Measurements from ENCODE around the gene SLC29A3.

SLC29A3 gene

DNA sequence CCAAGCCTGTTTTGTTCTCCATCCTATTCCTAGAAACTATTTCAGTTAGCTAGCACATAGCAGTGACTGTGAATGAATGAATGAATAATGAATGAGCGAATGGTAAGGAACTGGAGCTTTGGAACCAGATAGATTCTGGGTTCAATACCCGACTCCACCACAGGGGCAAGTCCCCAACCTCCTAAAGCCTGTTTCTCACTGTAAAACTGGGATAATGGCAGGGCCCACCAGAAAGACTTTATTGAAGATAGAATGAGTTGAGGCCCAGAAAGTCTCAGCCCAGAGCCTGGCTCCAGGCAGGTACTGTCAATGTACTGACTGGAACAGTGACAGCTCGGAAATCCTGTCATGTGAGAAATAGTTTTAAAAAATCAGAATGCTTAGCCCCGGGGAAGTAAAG lies 76.6 kb downstream of the SLC29A3 start:
- DNase-seq = no peak

GRCh38 chr10:71396084-71396710 lies 77.1 kb downstream of the SLC29A3 start:
- peak; percentile 80 for DNase-seq

DNA sequence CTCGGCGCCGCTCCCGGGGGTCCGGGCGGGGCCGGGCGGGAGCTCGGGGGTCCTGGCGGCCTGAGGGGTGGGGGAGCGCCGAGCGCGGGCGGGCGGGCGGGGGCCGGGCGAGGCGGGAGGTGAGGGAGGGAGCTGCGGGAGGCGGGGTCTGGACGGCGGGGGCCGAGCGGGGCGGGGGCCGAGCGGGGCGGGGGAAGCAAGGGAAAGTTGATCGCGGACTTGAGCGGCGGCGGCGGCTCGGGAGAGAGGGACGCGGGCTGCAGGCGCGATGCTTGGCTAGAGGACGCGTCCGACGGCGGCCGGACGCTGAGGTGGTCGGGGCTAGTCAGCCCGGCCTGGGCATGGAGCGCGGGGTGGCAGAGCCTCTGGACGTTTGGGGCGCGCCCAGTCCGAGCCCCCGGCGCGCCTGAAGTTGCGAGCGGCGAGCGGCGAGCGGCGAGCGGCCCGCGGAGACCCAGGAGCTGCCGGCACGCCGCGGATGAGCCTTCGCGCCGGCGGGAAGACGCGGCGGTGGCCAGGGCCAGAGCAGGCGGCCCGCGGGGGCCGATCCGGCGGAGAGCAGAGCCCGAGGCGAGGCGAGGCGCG lies 77.7 kb downstream of the SLC29A3 start, which contains the start of gene CDH23:
Gene CDH23, plus strand, starts transcription at position 210 of the 585 bp plus-strand sequence. CDS start 42,912 bp downstream, outside the sequence.
- peak; percentile 74 for DNase-seq

DNA sequence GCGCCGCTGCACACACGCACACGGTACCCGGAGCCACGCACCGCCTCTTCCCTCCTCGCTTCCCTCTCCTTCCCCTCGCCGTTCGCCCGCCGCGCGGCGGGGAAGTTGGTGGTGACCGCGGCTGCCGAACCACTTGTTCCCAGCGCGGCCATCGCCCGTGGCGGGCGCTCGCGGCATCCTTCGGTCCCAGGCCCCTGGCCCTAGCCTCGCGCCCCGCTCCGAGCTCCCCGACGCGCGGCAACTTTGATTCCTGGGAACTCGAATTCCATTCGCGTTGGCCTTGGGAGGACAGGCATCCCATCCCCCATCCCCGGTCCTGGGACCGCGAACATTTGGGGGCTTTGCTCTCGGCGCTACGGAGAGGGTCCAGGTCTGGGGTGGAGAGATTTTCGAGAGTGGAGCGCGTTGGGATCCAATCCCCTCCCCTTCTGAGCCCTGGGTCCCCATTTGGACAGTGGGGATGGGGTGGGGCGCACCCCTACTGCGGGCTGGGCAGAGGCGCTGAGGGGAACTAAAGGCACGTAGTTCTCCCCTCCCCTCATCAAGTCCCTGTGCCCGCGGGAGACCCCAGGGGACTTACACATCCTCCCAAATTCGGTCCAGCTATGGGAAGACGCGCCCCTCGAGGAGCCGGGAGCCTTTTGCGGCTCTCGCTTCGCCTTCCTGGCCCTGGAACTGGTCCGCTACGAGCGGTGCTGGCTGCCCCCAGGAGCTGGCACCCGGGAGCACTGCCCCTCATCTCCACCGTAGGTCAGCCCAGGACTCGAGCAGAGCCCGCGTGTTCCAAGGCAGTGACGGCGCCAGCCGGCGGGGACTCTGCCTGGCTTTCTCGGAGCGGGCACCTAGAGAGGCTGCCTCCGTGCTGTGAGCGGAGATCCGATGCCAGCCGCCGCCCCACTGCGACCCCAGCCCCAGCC lies 78.5 kb downstream of the SLC29A3 start:
- DNase-seq = no peak

- DNase-seq = no peak
These were observed 79.9 kb downstream of the SLC29A3 start for GRCh38 chr10:71398976-71399375.

- DNase-seq = no peak
These were observed 80.9 kb downstream of the SLC29A3 start for GRCh38 chr10:71399946-71400345.

GRCh38 chr10:71401056-71401455 lies 82.0 kb downstream of the SLC29A3 start:
- no peak for DNase-seq

DNA sequence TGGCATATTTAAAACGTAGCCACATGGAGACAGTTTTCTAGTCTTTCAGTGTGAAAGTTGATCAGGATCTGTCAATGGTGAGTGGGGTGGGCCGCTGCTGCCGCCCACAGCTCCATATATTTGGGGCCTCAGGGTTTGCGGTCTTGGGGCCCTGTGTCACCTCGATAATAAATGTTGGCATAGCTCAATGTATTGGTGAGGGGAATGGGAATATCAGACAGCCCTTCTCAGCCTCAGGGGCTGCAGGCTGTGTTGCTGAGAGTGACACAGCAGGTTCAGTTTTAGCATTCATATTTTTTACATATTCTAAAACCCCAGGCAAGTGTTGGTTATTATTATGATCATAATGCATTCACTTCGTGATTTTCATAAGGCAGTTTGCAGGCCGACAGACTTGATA lies 82.9 kb downstream of the SLC29A3 start:
- DNase-seq = no peak

- peak; percentile 72 for DNase-seq
These were observed 85.6 kb downstream of the SLC29A3 start for GRCh38 chr10:71404503-71405295.

DNA sequence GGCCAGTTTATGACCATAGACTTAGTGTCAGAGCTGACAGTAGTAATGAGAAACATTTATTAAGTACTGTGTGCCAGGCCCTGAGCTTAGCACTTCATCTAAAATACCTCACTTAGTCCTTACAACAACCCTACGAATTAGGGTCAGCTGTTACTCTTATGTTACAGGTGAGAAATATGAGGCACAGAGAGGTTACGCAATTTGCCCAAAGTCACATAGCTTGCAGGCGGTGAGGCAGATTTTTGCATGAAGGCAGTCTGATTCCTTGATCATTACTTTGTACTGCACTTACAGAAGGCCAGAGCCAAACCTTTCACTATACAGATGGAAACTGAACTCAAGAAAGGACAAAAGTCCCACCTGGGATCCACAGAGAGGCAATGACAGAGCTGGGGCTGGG lies 87.8 kb downstream of the SLC29A3 start:
- no peak for DNase-seq

DNA sequence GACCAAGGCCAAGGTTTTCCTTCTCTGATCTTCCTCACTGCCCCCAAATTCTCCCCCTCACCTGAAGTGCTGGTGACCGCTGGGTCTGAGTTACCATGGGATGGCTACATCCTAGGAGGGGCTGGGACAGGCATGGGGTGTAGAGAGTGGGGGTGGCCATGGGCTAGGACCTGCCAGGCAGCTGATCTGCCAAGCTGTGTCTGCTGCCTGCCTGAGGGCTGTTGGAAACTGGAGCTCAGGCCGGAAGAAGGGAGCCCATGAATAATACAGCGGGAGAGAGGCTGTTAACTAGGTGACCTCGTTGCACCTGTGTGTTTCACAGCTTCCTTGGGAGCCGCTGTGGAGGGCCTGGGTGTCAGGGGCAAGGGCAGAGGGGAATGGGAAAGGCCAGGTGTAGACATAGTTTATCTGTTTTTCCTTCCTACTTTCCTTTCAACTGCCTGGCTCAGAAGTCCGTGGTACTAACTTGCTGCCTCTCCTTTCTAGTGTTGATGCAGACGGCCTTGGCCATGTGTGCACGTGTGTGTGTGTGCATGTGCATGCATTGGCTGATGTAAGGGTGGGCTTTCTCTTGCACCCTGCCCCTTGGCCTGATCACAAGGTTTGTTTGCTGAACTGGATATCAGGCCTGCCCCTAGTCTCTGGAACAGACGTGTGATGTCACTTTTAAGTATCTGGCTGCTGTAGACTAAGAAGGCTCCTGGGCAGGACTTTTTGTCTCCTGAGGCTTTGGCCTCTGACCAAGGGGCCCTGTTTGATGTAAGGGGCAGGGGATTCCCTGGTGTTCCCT lies 89.6 kb downstream of the SLC29A3 start:
- DNase-seq = no peak

DNA sequence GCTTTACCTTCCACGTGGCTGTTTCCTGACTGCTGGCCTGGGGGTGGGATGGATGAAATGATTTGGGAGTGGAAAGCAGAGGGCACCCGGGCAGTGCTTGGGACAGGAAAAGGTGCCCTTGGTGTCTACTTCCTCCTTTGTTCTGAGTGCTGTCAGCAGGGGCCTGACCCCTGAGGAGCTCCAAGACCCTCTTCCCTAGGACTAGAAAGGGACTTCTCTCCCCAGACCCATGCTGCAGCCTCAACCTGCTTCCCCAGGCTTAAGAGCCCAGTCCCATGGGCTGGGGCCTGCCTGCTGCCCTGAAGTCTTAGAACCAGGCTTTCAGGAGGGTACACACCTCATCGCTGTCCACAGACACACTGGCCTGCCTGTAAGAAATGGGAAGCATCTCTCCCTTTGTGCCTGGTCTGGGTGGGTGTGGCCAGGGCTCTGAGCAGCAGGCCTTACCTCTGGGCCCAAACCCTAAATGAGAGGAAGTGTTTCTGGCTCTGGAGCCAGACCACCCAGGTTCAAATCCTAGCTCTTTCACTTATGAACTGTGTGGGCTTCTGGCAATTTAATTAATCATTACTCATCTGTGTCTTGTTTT lies 90.6 kb downstream of the SLC29A3 start:
- no peak for DNase-seq

Measured in islet precursor cell (in vitro differentiated cells).